K562 (cell line): ENCODE measurements around the gene KIF21A. TPM values are rescaled to one million over a fixed set of nuclear protein-coding genes. Genes with fewer than 3 reads are reported as not detected.

Experiments
- ATAC-seq: fragments of 200-7000 bp; cut with Tn5 transposase; 3 replicates; pipeline ENCODE4 v1.9.1; 2020; ENCODE audit warnings: moderate library complexity
- BruUV-seq: library from RNA; stranded (reverse); fragments of 400-500 nt; replicated peaks from 2 replicates; lab custom pipeline; 2021; lab: Mats Ljungman, UMichigan
- CTCF ChIA-PET: fragments of 300-600 bp; formaldehyde crosslinking; extraction: SDS; loops from one replicate; lab custom pipeline; 2021; ENCODE audit warnings: low intra/inter-chr PET ratio; lab: Yijun Ruan, JAX
- POLR2A ChIA-PET: fragments of 300-600, 350-650 bp; sonication (Branson Sonifier 250); formaldehyde crosslinking; extraction: SDS; loops from one replicate; lab custom pipeline; 2021; ENCODE audit warnings: antibody characterized with exemption, inconsistent platforms; lab: Yijun Ruan, JAX
- DNase-seq, 4 experiments: peaks; one replicate each; pipeline versions ENCODE4 v3.0.0 to v3.0.0-alpha.2; 2011 to 2018; ENCODE audit warnings: low spot score in 3 of 4, mixed read lengths in 3 of 4; ENCODE audit errors: extremely low read depth in 1 of 4
- FAIRE-seq: peaks from 2 replicates; lab custom pipeline; 2011; peaks lifted over from hg19 to GRCh38; lab: Jason Lieb, UNC
- H2AFZ ChIP-seq: 2 replicates; pipeline ENCODE4 v1.6.0; 2011; ENCODE audit warnings: low read depth, low read length, control low read depth, inconsistent platforms
- H3K27ac ChIP-seq: fragments of 200-600 bp; 3 replicates; pipeline ENCODE4 v1.8.0; 2011; ENCODE audit warnings: low read depth, mild to moderate bottlenecking, control low read depth, inconsistent platforms, low read length, moderate library complexity, mixed read lengths; ENCODE audit errors: extremely low read depth
- H3K27me3 ChIP-seq, 2 experiments: fragments of 300-600 bp in 1 of 2; 2 replicates in 1 of 2; 3 replicates in 1 of 2; pipeline versions ENCODE4 v1.6.0 to v1.8.0; 2011; ENCODE audit warnings: inconsistent platforms in 2 of 2, low read length in 2 of 2, mild to moderate bottlenecking in 1 of 2, mixed read lengths in 1 of 2, moderate library complexity in 1 of 2; ENCODE audit not compliant: control insufficient read depth in 2 of 2, insufficient read depth in 2 of 2
- H3K36me3 ChIP-seq: fragments of 300-600 bp; 3 replicates; pipeline ENCODE4 v1.8.0; 2011; ENCODE audit warnings: mild to moderate bottlenecking, low read length, inconsistent platforms; ENCODE audit not compliant: control insufficient read depth, insufficient read depth
- H3K4me1 ChIP-seq, 2 experiments: fragments of 200-600 bp in 1 of 2; replicated peaks in 1 of 2; 2 replicates in 1 of 2; 3 replicates in 1 of 2; pipeline versions ENCODE4 v1.5.1 to v1.8.0; 2011; ENCODE audit warnings: inconsistent platforms in 2 of 2, low read length in 2 of 2, mild to moderate bottlenecking in 1 of 2, mixed read lengths in 1 of 2, moderate library complexity in 1 of 2; ENCODE audit not compliant: control insufficient read depth in 2 of 2, insufficient read depth in 2 of 2
- H3K4me2 ChIP-seq: 2 replicates; pipeline ENCODE4 v1.6.1; 2011; ENCODE audit warnings: low read length, control low read depth, inconsistent platforms, mixed read lengths; ENCODE audit not compliant: insufficient read depth
- H3K4me3 ChIP-seq: fragments of 200-600 bp; sonication (generic), shearing (Covaris generic); 2 replicates; pipeline ENCODE4 v1.5.1; 2016; ENCODE audit warnings: control low read depth, inconsistent platforms
- H3K79me2 ChIP-seq: fragments of 200-600 bp; 3 replicates; pipeline ENCODE4 v1.8.0; 2011; ENCODE audit warnings: low read length, inconsistent platforms; ENCODE audit not compliant: control insufficient read depth, insufficient read depth
- H3K9ac ChIP-seq, 2 experiments: 2 replicates each; pipeline versions ENCODE4 v1.6.0 to v1.6.1; 2011; ENCODE audit warnings: low read depth in 2 of 2, low read length in 2 of 2, control low read depth in 1 of 2, inconsistent platforms in 1 of 2, mild to moderate bottlenecking in 1 of 2, mixed read lengths in 1 of 2; ENCODE audit not compliant: insufficient read depth in 1 of 2
- H3K9me1 ChIP-seq: one replicate; pipeline ENCODE4 v1.6.0; 2011; ENCODE audit warnings: inconsistent platforms, mild to moderate bottlenecking, low read length, moderate library complexity; ENCODE audit not compliant: control insufficient read depth, insufficient read depth
- H3K9me3 ChIP-seq: replicated peaks from 2 replicates; pipeline ENCODE4 v1.5.1; 2011; ENCODE audit warnings: low read depth, low read length, inconsistent platforms; ENCODE audit not compliant: control insufficient read depth, insufficient read depth
- H4K20me1 ChIP-seq: replicated peaks from 2 replicates; pipeline ENCODE4 v1.6.1; 2011; ENCODE audit warnings: low read length, inconsistent platforms, mixed read lengths; ENCODE audit not compliant: control insufficient read depth, insufficient read depth
- ARID1B ChIP-seq: fragments of 450-650 bp; IDR thresholded peaks from 2 replicates; pipeline ENCODE4 v1.6.1; 2016; ENCODE audit warnings: antibody characterized with exemption, mild to moderate bottlenecking, inconsistent platforms
- CGGBP1 ChIP-seq: fragments of 250-450 bp; sonication (Bioruptor Pico); IDR thresholded peaks from 2 replicates; pipeline ENCODE4 v1.9.0; 2021; ENCODE audit warnings: mild to moderate bottlenecking
- DPF2 ChIP-seq: fragments of 450-650 bp; IDR thresholded peaks from 2 replicates; pipeline ENCODE4 v1.6.1; 2016
- KLF10 ChIP-seq: fragments of 250-450 bp; sonication (Bioruptor Pico); IDR thresholded peaks from 2 replicates; pipeline ENCODE4 v1.6.1; 2021; ENCODE audit warnings: matching md5 sums
- MNT ChIP-seq, 2 experiments: fragments of 450-650 bp; conservative IDR thresholded peaks; 2 replicates each; pipeline ENCODE4 v1.6.1; 2017; ENCODE audit warnings: mild to moderate bottlenecking in 2 of 2, moderate library complexity in 2 of 2
- NR3C1 ChIP-seq: sonication (generic); formaldehyde crosslinking; IDR thresholded peaks from 2 replicates; pipeline ENCODE4 v1.8.1; 2022; ENCODE audit warnings: missing genetic modification reagents
- POLR3G ChIP-seq: IDR thresholded peaks from 2 replicates; pipeline ENCODE4 v1.6.1; 2011; ENCODE audit not compliant: insufficient read length, insufficient replicate concordance; ENCODE audit errors: extremely low read depth
- PURB ChIP-seq: sonication (generic); formaldehyde crosslinking; IDR thresholded peaks from 2 replicates; pipeline ENCODE4 v1.9.0; 2021; ENCODE audit warnings: low read depth, mild to moderate bottlenecking, missing genetic modification reagents
- SMAD3 ChIP-seq: fragments of 450-650 bp; formaldehyde crosslinking; conservative IDR thresholded peaks from 2 replicates; pipeline ENCODE4 v1.4.0; 2020; ENCODE audit warnings: mild to moderate bottlenecking
- ZNF280A ChIP-seq: fragments of 450-650 bp; IDR thresholded peaks from 2 replicates; pipeline ENCODE4 v1.6.1; 2018; ENCODE audit warnings: mild to moderate bottlenecking, low read depth; ENCODE audit not compliant: partially characterized antibody
- WGBS: fragments of 100-300 bp; shearing (Covaris generic); methylation state at CpG from one replicate; pipeline ENCODE4 v1.1.6; 2016; ENCODE audit warnings: low coverage, mixed read lengths; ENCODE audit not compliant: insufficient coverage; ENCODE audit errors: missing lambda C conversion rate; 5-methylcytosine and 5-hydroxymethylcytosine counted together
- in situ Hi-C: fragments of 300-500 bp; cut with MboI; formaldehyde crosslinking; loops from 4 replicates; pipeline ENCODE4 v1.15.0; 2018; ENCODE audit warnings: inconsistent platforms, mixed read lengths
- intact Hi-C: fragments of 100-400 bp; cut with micrococcal nuclease; formaldehyde crosslinking; loops from 2 replicates; pipeline ENCODE4 v1.14.2; 2022
- polyA plus RNA-seq, 8 experiments: library from polyadenylated mRNA; depleted of rRNA in 4 of 8; stranded (reverse) in 5 of 8; unstranded in 3 of 8; fragments of >200 nt; fragmentation: Nextera tagmentation in 2 of 8; fragmentation: Illumina TruSeq in 1 of 8; extraction: Ambion mirVana in 2 of 8; extraction: Trizol in 1 of 8; gene quantifications; 2 replicates each; pipeline versions ENCODE4 v1.2.1 to v1.2.3, GENCODE V29; 2011 to 2014; ENCODE audit warnings: inconsistent platforms in 1 of 8, missing spikeins in 1 of 8
- total RNA-seq, 7 experiments: library from RNA; depleted of rRNA in 6 of 7; stranded (reverse); fragments of >200 nt in 6 of 7; fragmentation: Illumina TruSeq in 2 of 7; extraction: Trizol in 2 of 7; gene quantifications; 2 replicates each; pipeline versions ENCODE4 v1.2.1 to v1.2.3, GENCODE V29; 2011 to 2021; ENCODE audit warnings: low replicate concordance in 1 of 7

The KIF21A gene
- total and polyA plus RNA-seq, 9 of the 15 experiments (the other 6 are each of a cell fraction or from before 2014, with no cell fraction given): 17.7 to 45.0 (median 30.3) TPM

GRCh38 chr12:39300799-39301198 is 142.1 kb downstream of the KIF21A start:
- H3K4me2 ChIP-seq: no peak overlapping the region
- H4K20me1 ChIP-seq: no peaks in the 10 kb centered on the region
- no peak overlapping the region for H3K4me3 ChIP-seq
- ATAC-seq: no peak
- ChIA-PET CTCF (no interaction called here), POLR2A (no interaction called here)
- no peaks in the 10 kb centered on the region for H3K27me3 ChIP-seq
- FAIRE-seq: no peak
- in situ Hi-C loops: no loop called here
- H3K27ac ChIP-seq: no peak overlapping the region
- BruUV-seq: no TSS peak
- H3K9me3 ChIP-seq: no peaks in the 10 kb centered on the region
- H2AFZ ChIP-seq: no peak overlapping the region
- peaks cover 32% of the 10 kb centered on the region for H3K36me3 ChIP-seq
- no peaks in the 10 kb centered on the region for H3K4me1 ChIP-seq
- no peaks in the 10 kb centered on the region for H3K79me2 ChIP-seq
- WGBS: 96% methylated on average over 2 of the region's 2 CpGs
- H3K9ac ChIP-seq: no peak overlapping the region
- no peak for DNase-seq
- intact Hi-C loops: no loop called here
- no peaks in the 10 kb centered on the region for H3K9me1 ChIP-seq
- TF ChIP-seq PURB: no peak
- TF ChIP-seq KLF10 (CRISPR knock-in tag): no peak
- TF ChIP-seq MNT (conservative IDR thresholded peaks at IDR 0.05): no peak
- TF ChIP-seq SMAD3 (CRISPR knock-in tag): no peak
- TF ChIP-seq POLR3G: no peak
- no peak for TF ChIP-seq ZNF280A
- TF ChIP-seq CGGBP1 (CRISPR knock-in tag): no peak
- no peak for TF ChIP-seq DPF2
- no peak for TF ChIP-seq ARID1B
- TF ChIP-seq NR3C1 (CRISPR knock-in tag): no peak
